ENCODE results near the gene SPTBN4.

SPTBN4 gene

GRCh38 chr19:40549007-40549708, 82.4 kb downstream of the SPTBN4 start (continued):
- no peak for TF ChIP-seq ZNF26 (tag by site-specific recombination; IDR thresholded peaks at IDR 0.05)
- no peak for TF ChIP-seq ZNF146 (tag by site-specific recombination; IDR thresholded peaks at IDR 0.05)
- no peak for TF ChIP-seq ZNF561 (tag by site-specific recombination; IDR thresholded peaks at IDR 0.05; ENCODE audit: borderline replicate concordance)
- TF ChIP-seq ZNF530 (tag by site-specific recombination; IDR thresholded peaks at IDR 0.05; ENCODE audit: low read depth), result no peak
- no peak for TF ChIP-seq ZNF529 (tag by site-specific recombination; IDR thresholded peaks at IDR 0.05; ENCODE audit: insufficient replicate concordance)
- no peak for TF ChIP-seq ZNF473 (tag by site-specific recombination; IDR thresholded peaks at IDR 0.05)
- no peak for TF ChIP-seq ZNF416 (tag by site-specific recombination; IDR thresholded peaks at IDR 0.05)
- TF ChIP-seq ZNF223 (tag by site-specific recombination; IDR thresholded peaks at IDR 0.05), result peak; percentile 32; the same call in 1 of the 2 replicates
- no peak for TF ChIP-seq ZNF202 (tag by site-specific recombination; IDR thresholded peaks at IDR 0.05; ENCODE audit: borderline replicate concordance)
- no peak for TF ChIP-seq ZNF623 (tag by site-specific recombination; IDR thresholded peaks at IDR 0.05)
- TF ChIP-seq TSHZ1 (tag by site-specific recombination; IDR thresholded peaks at IDR 0.05; ENCODE audit: borderline replicate concordance), result no peak
- TF ChIP-seq ZNF23 (tag by site-specific recombination; IDR thresholded peaks at IDR 0.05; ENCODE audit: borderline replicate concordance), result no peak
- peak; percentile 83; the same call in 1 of the 2 replicates for TF ChIP-seq ZNF10 (tag by site-specific recombination; IDR thresholded peaks at IDR 0.05)
- peak; percentile 97 for TF ChIP-seq ZNF600 (tag by site-specific recombination; IDR thresholded peaks at IDR 0.05)
- no peak; the same call in 1 of the 2 replicates for TF ChIP-seq ZNF777 (tag by site-specific recombination; IDR thresholded peaks at IDR 0.05; ENCODE audit: borderline replicate concordance)
- TF ChIP-seq SP3 (tag by site-specific recombination; IDR thresholded peaks at IDR 0.05), result peak; percentile 86
- no peak for TF ChIP-seq ZNF837 (tag by site-specific recombination; IDR thresholded peaks at IDR 0.05)
- TF ChIP-seq ZNF621 (tag by site-specific recombination; IDR thresholded peaks at IDR 0.05), result no peak
- no peak for TF ChIP-seq BCL6B (tag by site-specific recombination; IDR thresholded peaks at IDR 0.05)
- no peak for TF ChIP-seq BCL11A (tag by site-specific recombination; IDR thresholded peaks at IDR 0.05; ENCODE audit: low read depth)
- TF ChIP-seq ZNF677 (tag by site-specific recombination; IDR thresholded peaks at IDR 0.05), result no peak
- peak; percentile 67 for TF ChIP-seq KLF9 (tag by site-specific recombination; IDR thresholded peaks at IDR 0.05; ENCODE audit: low read depth)
- no peak for TF ChIP-seq SCRT2 (tag by site-specific recombination; IDR thresholded peaks at IDR 0.05)
- TF ChIP-seq CTCF (tag by site-specific recombination; IDR thresholded peaks at IDR 0.05), result peak; percentile 98
- no peak for TF ChIP-seq MEIS1 (CRISPR knock-in tag; IDR thresholded peaks at IDR 0.05; ENCODE audit: borderline replicate concordance)
- TF ChIP-seq ZNF133 (tag by site-specific recombination; IDR thresholded peaks at IDR 0.05), result no peak
- TF ChIP-seq ZBTB1 (tag by site-specific recombination; IDR thresholded peaks at IDR 0.05), result no peak
- peak; percentile 83 for TF ChIP-seq ZNF366 (tag by site-specific recombination; conservative IDR thresholded peaks at IDR 0.05)
- no peak for TF ChIP-seq ZNF132 (tag by site-specific recombination; IDR thresholded peaks at IDR 0.05; ENCODE audit: borderline replicate concordance)
- TF ChIP-seq ZNF155 (tag by site-specific recombination; IDR thresholded peaks at IDR 0.05), result no peak
- no peak for TF ChIP-seq ZNF571 (tag by site-specific recombination; IDR thresholded peaks at IDR 0.05)
- TF ChIP-seq TRIM28 (IDR thresholded peaks at IDR 0.05; ENCODE audit: borderline replicate concordance, low read length), result no peak

Measured in HEK293 (cell line).